Panc1 (cell line): Measurements from ENCODE around the gene RNF6. TPM values are rescaled to one million over a fixed set of nuclear protein-coding genes. Genes with fewer than 3 reads are reported as not detected.

Experiments used
- ATAC-seq: fragments of 200-7000 bp; cut with Tn5 transposase; 2 replicates; pipeline ENCODE4 v1.9.1; 2020; ENCODE audit warnings: mild to moderate bottlenecking, moderate library complexity
- BruUV-seq: library from RNA; stranded (reverse); fragments of 400-500 nt; replicated peaks from 2 replicates; lab custom pipeline; 2021; lab: Mats Ljungman, UMichigan
- CTCF ChIA-PET: fragments of 300-600 bp; sonication (Branson Sonifier 250); formaldehyde crosslinking; loops from one replicate; lab custom pipeline; 2022; ENCODE audit warnings: antibody characterized with exemption; lab: Charles Lee
- POLR2A ChIA-PET: fragments of 300-600 bp; sonication (Branson Sonifier 250); formaldehyde crosslinking; loops from one replicate; lab custom pipeline; 2022; ENCODE audit warnings: antibody characterized with exemption; lab: Charles Lee
- DNase-seq: peaks from one replicate; pipeline ENCODE4 v3.0.0-alpha.2; 2010; ENCODE audit warnings: low read depth, low spot score
- H3K27ac ChIP-seq: 2 replicates; pipeline ENCODE4 v1.5.1; 2011; ENCODE audit warnings: mild to moderate bottlenecking, low read length, inconsistent platforms
- H3K27me3 ChIP-seq: fragments of 200-500 bp; sonication (Bioruptor generic); 2 replicates; pipeline ENCODE4 v1.6.0; 2014; ENCODE audit warnings: low read length, inconsistent platforms; ENCODE audit not compliant: control insufficient read depth, insufficient read depth
- H3K36me3 ChIP-seq: fragments of 200-500 bp; sonication (Bioruptor generic); 2 replicates; pipeline ENCODE4 v1.5.1; 2014; ENCODE audit warnings: inconsistent platforms, mild to moderate bottlenecking, low read length, moderate library complexity; ENCODE audit not compliant: control insufficient read depth, insufficient read depth
- H3K4me1 ChIP-seq: 2 replicates; pipeline ENCODE4 v1.5.1; 2011; ENCODE audit warnings: inconsistent platforms, mild to moderate bottlenecking, low read length, moderate library complexity; ENCODE audit not compliant: control insufficient read depth, insufficient read depth
- H3K4me3 ChIP-seq, 2 experiments: 2 replicates each; pipeline ENCODE4 v1.5.1; 2011 to 2012; ENCODE audit warnings: low read depth in 2 of 2, low read length in 2 of 2, mild to moderate bottlenecking in 2 of 2, inconsistent platforms in 1 of 2, moderate library complexity in 1 of 2
- H3K9me3 ChIP-seq: fragments of 200-500 bp; sonication (Bioruptor generic); 2 replicates; pipeline ENCODE4 v1.5.1; 2014; ENCODE audit warnings: low read depth, mild to moderate bottlenecking, inconsistent platforms, low read length, moderate library complexity; ENCODE audit not compliant: control insufficient read depth, insufficient read depth
- CTCF ChIP-seq: fragments of 450-650 bp; IDR thresholded peaks from 2 replicates; pipeline ENCODE4 v1.5.1; 2017; ENCODE audit warnings: mild to moderate bottlenecking
- POLR2AphosphoS5 ChIP-seq: IDR thresholded peaks from 2 replicates; pipeline ENCODE4 v1.6.1; 2012; ENCODE audit warnings: mild to moderate bottlenecking, low read depth, low read length, moderate library complexity
- SIN3A ChIP-seq: IDR thresholded peaks from 2 replicates; pipeline ENCODE4 v1.6.1; 2012; ENCODE audit warnings: low read depth, mild to moderate bottlenecking, low read length, moderate library complexity, borderline replicate concordance; ENCODE audit not compliant: insufficient read depth
- TCF7L2 ChIP-seq: IDR thresholded peaks from 2 replicates; pipeline ENCODE4 v1.6.1; 2011; ENCODE audit warnings: mild to moderate bottlenecking, low read depth, low read length, inconsistent platforms
- in situ Hi-C: cut with HindIII; loops from 2 replicates; pipeline ENCODE4 v1.10.0; 2016; ENCODE audit warnings: low sequenced_read_pairs, low pct_unique_long_range_greater_than_20kb
- intact Hi-C: fragments of 100-400 bp; cut with micrococcal nuclease; formaldehyde crosslinking; loops from one replicate; pipeline ENCODE4 v1.10.0; 2022; ENCODE audit not compliant: unreplicated experiment
- total RNA-seq: library from RNA; stranded (reverse); gene quantifications from one replicate; pipeline ENCODE4 v1.2.1, GENCODE V29; 2021; ENCODE audit not compliant: unreplicated experiment
- TF ChIP-seq, protein P1 (sequence below), 2 experiments: IDR thresholded peaks; 2 replicates each; pipeline ENCODE4 v1.6.1; 2011 to 2012; ENCODE audit warnings: low read depth in 2 of 2, control low read depth in 1 of 2, low read length in 1 of 2, mild to moderate bottlenecking in 1 of 2, moderate library complexity in 1 of 2; ENCODE audit not compliant: insufficient read depth in 1 of 2

RNF6 gene
- total RNA-seq, 1 experiment from 2014 or later: 38.0 TPM

DNA sequence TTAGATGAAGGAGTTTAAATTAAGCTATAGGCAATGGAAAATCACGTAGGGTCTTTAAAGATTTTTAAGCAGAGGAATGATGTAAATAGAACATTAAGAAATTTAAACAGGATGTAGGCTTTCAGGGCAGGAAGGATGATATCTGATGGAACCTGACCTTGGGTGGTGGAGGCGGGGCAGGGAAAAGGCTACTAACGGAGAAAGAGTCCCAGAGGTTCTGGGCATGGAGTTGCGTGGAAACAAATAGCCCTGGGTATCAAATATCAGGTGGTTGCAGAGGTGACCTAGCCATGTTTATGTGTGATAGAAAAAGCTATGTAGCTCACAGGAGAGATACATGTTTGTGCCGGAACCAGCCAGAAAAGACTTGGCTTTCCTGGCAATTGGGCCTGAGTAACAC is 24.0 kb upstream of the RNF6 start:
- Histone ChIP-seq H3K36me3 (no peaks in the 10 kb centered on the region), H3K4me3 (no peak overlapping the region), H3K27me3 (no peaks in the 10 kb centered on the region; the same call in 1 of the 2 replicates), H3K27ac (no peak overlapping the region), H3K9me3 (no peaks in the 10 kb centered on the region), H3K4me1 (no peaks in the 10 kb centered on the region)
- no peak for ATAC-seq
- DNase-seq: no peak
- intact Hi-C loops (no loop called here), in situ Hi-C loops (no loop called here)
- ChIA-PET POLR2A (no interaction called here), CTCF (no interaction called here)
- BruUV-seq: no TSS peak
- TF ChIP-seq, protein P1, sequence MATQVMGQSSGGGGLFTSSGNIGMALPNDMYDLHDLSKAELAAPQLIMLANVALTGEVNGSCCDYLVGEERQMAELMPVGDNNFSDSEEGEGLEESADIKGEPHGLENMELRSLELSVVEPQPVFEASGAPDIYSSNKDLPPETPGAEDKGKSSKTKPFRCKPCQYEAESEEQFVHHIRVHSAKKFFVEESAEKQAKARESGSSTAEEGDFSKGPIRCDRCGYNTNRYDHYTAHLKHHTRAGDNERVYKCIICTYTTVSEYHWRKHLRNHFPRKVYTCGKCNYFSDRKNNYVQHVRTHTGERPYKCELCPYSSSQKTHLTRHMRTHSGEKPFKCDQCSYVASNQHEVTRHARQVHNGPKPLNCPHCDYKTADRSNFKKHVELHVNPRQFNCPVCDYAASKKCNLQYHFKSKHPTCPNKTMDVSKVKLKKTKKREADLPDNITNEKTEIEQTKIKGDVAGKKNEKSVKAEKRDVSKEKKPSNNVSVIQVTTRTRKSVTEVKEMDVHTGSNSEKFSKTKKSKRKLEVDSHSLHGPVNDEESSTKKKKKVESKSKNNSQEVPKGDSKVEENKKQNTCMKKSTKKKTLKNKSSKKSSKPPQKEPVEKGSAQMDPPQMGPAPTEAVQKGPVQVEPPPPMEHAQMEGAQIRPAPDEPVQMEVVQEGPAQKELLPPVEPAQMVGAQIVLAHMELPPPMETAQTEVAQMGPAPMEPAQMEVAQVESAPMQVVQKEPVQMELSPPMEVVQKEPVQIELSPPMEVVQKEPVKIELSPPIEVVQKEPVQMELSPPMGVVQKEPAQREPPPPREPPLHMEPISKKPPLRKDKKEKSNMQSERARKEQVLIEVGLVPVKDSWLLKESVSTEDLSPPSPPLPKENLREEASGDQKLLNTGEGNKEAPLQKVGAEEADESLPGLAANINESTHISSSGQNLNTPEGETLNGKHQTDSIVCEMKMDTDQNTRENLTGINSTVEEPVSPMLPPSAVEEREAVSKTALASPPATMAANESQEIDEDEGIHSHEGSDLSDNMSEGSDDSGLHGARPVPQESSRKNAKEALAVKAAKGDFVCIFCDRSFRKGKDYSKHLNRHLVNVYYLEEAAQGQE (IDR thresholded peaks at IDR 0.05; ENCODE audit: insufficient read depth in 1 of 2, low read depth in 2 of 2, low read length in 1 of 2): no peak
- TF ChIP-seq TCF7L2 (no peak), POLR2AphosphoS5 (no peak), SIN3A (no peak), CTCF (no peak)

DNA sequence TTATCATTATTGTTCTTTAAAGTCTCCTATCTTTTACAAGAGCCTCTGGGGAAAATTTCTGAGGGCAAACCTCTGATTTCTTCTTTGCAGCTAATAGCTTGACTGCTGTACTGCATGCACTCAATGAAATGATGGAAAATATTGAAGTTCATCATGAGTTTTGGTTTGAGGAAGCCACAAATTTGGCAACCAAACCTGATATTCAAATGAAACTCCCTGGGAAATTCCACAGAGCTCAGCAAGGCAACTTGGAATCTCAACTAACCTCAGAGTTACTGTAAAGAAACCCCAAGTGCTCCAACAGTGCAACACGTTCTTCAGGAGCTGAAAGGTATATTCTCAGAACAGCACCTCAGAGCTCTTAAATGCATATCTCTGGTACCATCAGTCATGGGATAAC is 14.2 kb upstream of the RNF6 start:
- Histone ChIP-seq H3K27ac (no peak overlapping the region), H3K4me3 (no peak overlapping the region), H3K9me3 (no peaks in the 10 kb centered on the region), H3K4me1 (no peaks in the 10 kb centered on the region), H3K36me3 (no peaks in the 10 kb centered on the region), H3K27me3 (no peaks in the 10 kb centered on the region)
- intact Hi-C loops: no loop called here
- POLR2A ChIA-PET: no interaction called here
- DNase-seq (no peak), ATAC-seq (no peak)
- TF ChIP-seq, protein P1 (IDR thresholded peaks at IDR 0.05; ENCODE audit: insufficient read depth in 1 of 2, low read depth in 2 of 2, low read length in 1 of 2): no peak
- no peak for TF ChIP-seq CTCF
- TF ChIP-seq SIN3A: no peak
- no peak for TF ChIP-seq TCF7L2
- TF ChIP-seq POLR2AphosphoS5: no peak
- CTCF ChIA-PET: no interaction called here
- BruUV-seq: no TSS peak
- in situ Hi-C loops: no loop called here
